ENCODE measurements around the gene BCOR. TPM values are rescaled to one million over a fixed set of nuclear protein-coding genes. Genes with fewer than 3 reads are reported as not detected.

Gene BCOR
- total RNA-seq, 1 experiment from 2014 or later = 35.1 TPM

DNA sequence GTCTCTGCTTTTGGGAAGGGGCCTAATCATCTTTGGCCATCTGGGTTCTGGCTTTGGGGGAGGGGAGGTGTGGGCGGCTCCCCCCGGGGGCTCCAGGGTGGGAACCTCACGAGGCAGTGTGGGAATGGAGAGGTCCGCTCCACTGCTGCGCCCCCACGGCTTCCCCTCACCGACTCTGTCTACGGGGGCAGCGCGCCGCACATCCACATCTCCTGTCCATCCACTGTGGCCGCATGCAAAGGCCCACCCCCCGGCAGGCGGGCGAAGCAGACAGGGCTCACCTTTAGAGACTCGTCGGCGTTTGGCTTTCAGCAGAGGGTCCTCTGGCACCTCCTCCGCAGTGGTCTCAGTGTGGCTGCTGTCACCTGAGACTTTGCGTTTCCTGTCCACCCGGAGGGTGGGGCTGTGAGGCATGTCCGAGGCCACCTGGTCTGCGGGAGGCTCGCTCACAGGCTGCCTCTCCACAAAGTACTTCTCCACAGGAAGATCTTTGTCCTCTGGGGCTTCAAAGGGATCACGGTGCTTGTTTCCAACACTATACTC lies 33.6 kb downstream of the BCOR start:
- ChIA-PET POLR2A (no interaction called here), RAD21 (ENCODE audit: low non-redundant PET in 1 of 2, low total read pairs in 2 of 2, uncharacterized antibody in 2 of 2, unreplicated experiment in 2 of 2) (no interaction called here), CTCF (no interaction called here)
- H4K20me1 ChIP-seq (ENCODE audit: insufficient read depth) = peaks cover 8% of the 10 kb centered on the region; the same call in 1 of the 2 replicates
- no peak for ATAC-seq
- peaks cover 99% of the 10 kb centered on the region for H3K79me2 ChIP-seq (ENCODE audit: insufficient read depth, low read length)
- intact Hi-C loops (cut with micrococcal nuclease) = no loop called here
- no peak overlapping the region for H3K9ac ChIP-seq (ENCODE audit: low read length)
- H3K27me3 ChIP-seq (ENCODE audit: insufficient read depth, low read length) = no peaks in the 10 kb centered on the region
- no peak for TF ChIP-seq SIN3A (IDR thresholded peaks at IDR 0.05; ENCODE audit: low read depth)
- no peak for TF ChIP-seq EGR1 (IDR thresholded peaks at IDR 0.05; ENCODE audit: low read depth)
- TF ChIP-seq EZH2phosphoT487 (IDR thresholded peaks at IDR 0.05; ENCODE audit: borderline replicate concordance) = no peak
- no peak overlapping the region for H2AFZ ChIP-seq (ENCODE audit: low read depth, low read length, poor library complexity, severe bottlenecking)
- BruUV-seq (replicated peaks) = no TSS peak
- no peak overlapping the region for H3K4me3 ChIP-seq (replicated peaks in 1 of 2; ENCODE audit: low read depth in 1 of 2, low read length in 2 of 2)
- H3K4me1 ChIP-seq (ENCODE audit: control insufficient read depth in 1 of 2, insufficient read depth in 2 of 2, low read length in 2 of 2) = no peaks in the 10 kb centered on the region
- H3K9me2 ChIP-seq (ENCODE audit: insufficient read depth) = no peaks in the 10 kb centered on the region
- peaks cover 8 to 25% of the 10 kb centered on the region in 2 experiments; a peak in 3 of 4 replicates for H3K36me3 ChIP-seq (ENCODE audit: control insufficient read depth in 1 of 2, insufficient read depth in 2 of 2, low read length in 2 of 2)
- no peak for DNase-seq (ENCODE audit: low read depth, low spot score)
- H3K9me3 ChIP-seq (ENCODE audit: control insufficient read depth in 1 of 2, insufficient read depth in 1 of 2, low read depth in 1 of 2, low read length in 2 of 2) = no peaks in the 10 kb centered on the region
- no peak overlapping the region for H3K4me2 ChIP-seq (ENCODE audit: low read length)
- H3K27ac ChIP-seq (ENCODE audit: low read depth, low read length) = no peak overlapping the region

DNA sequence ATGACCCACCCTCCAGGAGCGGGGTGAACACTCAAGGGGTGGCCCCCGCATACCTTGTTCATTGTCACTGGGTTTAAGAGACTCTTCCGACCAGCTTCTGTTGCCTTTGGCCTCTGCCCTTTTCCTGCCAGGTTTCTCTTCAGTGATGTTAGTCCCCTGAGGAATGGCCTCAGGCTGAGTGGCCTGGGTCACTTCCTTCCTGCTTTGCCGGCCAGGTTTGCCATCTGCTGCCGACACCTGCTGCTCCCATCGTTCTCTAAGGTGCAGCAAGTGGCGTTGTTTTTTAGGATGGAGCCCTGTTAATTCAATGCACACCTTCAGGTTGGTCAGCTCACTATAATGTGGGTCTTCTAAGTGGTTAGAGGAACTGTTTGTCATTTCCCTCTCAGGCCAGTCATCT lies 34.2 kb downstream of the BCOR start:
- POLR2A ChIA-PET = no interaction called here
- H3K4me2 ChIP-seq (ENCODE audit: low read length) = no peak overlapping the region
- no peaks in the 10 kb centered on the region for H3K9me3 ChIP-seq (ENCODE audit: control insufficient read depth in 1 of 2, insufficient read depth in 1 of 2, low read depth in 1 of 2, low read length in 2 of 2)
- CTCF ChIA-PET = no interaction called here
- intact Hi-C loops (cut with micrococcal nuclease) = no loop called here
- no peak overlapping the region for H3K4me3 ChIP-seq (replicated peaks in 1 of 2; ENCODE audit: low read depth in 1 of 2, low read length in 2 of 2)
- H2AFZ ChIP-seq (ENCODE audit: low read depth, low read length, poor library complexity, severe bottlenecking) = no peak overlapping the region
- H3K9me2 ChIP-seq (ENCODE audit: insufficient read depth) = no peaks in the 10 kb centered on the region
- H3K4me1 ChIP-seq (ENCODE audit: control insufficient read depth in 1 of 2, insufficient read depth in 2 of 2, low read length in 2 of 2) = no peaks in the 10 kb centered on the region
- no peaks in the 10 kb centered on the region for H3K27me3 ChIP-seq (ENCODE audit: insufficient read depth, low read length)
- peaks cover 8 to 25% of the 10 kb centered on the region in 2 experiments; a peak in 3 of 4 replicates for H3K36me3 ChIP-seq (ENCODE audit: control insufficient read depth in 1 of 2, insufficient read depth in 2 of 2, low read length in 2 of 2)
- H3K79me2 ChIP-seq (ENCODE audit: insufficient read depth, low read length) = peaks cover 99% of the 10 kb centered on the region
- H4K20me1 ChIP-seq (ENCODE audit: insufficient read depth) = peaks cover 8% of the 10 kb centered on the region; the same call in 1 of the 2 replicates
- RAD21 ChIA-PET (ENCODE audit: low non-redundant PET in 1 of 2, low total read pairs in 2 of 2, uncharacterized antibody in 2 of 2, unreplicated experiment in 2 of 2) = no interaction called here
- H3K9ac ChIP-seq (ENCODE audit: low read length) = no peak overlapping the region
- DNase-seq (ENCODE audit: low read depth, low spot score) = no peak
- TF ChIP-seq CEBPB (IDR thresholded peaks at IDR 0.05; ENCODE audit: low read depth) = no peak
- no peak for TF ChIP-seq ELF1 (IDR thresholded peaks at IDR 0.05; ENCODE audit: borderline replicate concordance, low read depth)
- no peak for TF ChIP-seq ZNF274 (IDR thresholded peaks at IDR 0.05; ENCODE audit: low read depth, low read length)
- no peak for TF ChIP-seq SRF (IDR thresholded peaks at IDR 0.05; ENCODE audit: low read depth)
- TF ChIP-seq EZH2 (IDR thresholded peaks at IDR 0.05) = no peak
- TF ChIP-seq SP1 (IDR thresholded peaks at IDR 0.05; ENCODE audit: low read depth) = no peak
- TF ChIP-seq, protein P1, sequence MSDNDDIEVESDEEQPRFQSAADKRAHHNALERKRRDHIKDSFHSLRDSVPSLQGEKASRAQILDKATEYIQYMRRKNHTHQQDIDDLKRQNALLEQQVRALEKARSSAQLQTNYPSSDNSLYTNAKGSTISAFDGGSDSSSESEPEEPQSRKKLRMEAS (IDR thresholded peaks at IDR 0.05) = no peak
- TF ChIP-seq, protein P2, sequence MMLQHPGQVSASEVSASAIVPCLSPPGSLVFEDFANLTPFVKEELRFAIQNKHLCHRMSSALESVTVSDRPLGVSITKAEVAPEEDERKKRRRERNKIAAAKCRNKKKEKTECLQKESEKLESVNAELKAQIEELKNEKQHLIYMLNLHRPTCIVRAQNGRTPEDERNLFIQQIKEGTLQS (IDR thresholded peaks at IDR 0.05) = no peak
- no peak for TF ChIP-seq POLR2A (IDR thresholded peaks at IDR 0.05; ENCODE audit: borderline replicate concordance, extremely low read depth, insufficient read depth, insufficient read length)
- BruUV-seq (replicated peaks) = no TSS peak
- ATAC-seq = no peak
- H3K27ac ChIP-seq (ENCODE audit: low read depth, low read length) = no peak overlapping the region
